Measurements from ENCODE around the gene MALSU1.

DNA sequence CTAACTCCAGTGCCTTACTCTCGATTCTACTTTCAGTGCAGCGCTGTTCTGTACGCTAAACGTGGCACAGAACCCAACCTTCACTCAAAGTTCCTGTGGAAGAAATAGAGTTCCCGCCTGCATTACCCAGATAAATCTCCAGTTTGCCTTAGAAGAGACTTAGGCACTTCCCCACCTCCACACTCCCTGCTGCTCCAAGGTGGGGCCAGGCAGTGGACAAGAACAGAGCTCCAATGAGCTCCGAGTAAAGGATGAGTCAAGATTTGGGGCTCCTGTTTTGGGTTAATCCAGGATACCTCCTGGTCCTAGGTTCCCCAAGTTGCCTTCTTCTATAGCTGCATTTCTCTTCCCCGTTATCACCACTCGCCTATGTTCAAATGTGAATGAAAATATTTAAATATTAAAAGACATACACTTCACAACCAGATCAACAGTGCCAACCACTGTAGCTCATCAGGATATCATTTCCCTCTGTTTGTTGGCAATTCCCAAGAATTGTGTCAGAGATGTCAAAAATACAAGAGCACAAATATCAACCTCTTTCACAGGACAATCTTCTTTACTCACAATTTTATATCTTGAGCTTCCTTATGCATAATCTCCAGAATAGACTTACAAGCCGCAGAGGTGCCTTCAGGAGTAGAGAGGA lies 48.0 kb downstream of the MALSU1 start:
- TF ChIP-seq POLR2AphosphoS5 (IDR thresholded peaks at IDR 0.05) (no peak), POLR2A (IDR thresholded peaks at IDR 0.05) (no peak)
- TF ChIP-seq, protein P1, sequence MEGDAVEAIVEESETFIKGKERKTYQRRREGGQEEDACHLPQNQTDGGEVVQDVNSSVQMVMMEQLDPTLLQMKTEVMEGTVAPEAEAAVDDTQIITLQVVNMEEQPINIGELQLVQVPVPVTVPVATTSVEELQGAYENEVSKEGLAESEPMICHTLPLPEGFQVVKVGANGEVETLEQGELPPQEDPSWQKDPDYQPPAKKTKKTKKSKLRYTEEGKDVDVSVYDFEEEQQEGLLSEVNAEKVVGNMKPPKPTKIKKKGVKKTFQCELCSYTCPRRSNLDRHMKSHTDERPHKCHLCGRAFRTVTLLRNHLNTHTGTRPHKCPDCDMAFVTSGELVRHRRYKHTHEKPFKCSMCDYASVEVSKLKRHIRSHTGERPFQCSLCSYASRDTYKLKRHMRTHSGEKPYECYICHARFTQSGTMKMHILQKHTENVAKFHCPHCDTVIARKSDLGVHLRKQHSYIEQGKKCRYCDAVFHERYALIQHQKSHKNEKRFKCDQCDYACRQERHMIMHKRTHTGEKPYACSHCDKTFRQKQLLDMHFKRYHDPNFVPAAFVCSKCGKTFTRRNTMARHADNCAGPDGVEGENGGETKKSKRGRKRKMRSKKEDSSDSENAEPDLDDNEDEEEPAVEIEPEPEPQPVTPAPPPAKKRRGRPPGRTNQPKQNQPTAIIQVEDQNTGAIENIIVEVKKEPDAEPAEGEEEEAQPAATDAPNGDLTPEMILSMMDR (IDR thresholded peaks at IDR 0.05), result no peak

Data from transverse colon (tissue), 4 donors.